Middle frontal gyrus (tissue), 1 donor: Measurements from ENCODE around the gene TDRKH.
"Not testable (repeated sequence)": the region's sequence is repeated elsewhere in the genome, so short reads cannot be mapped to it uniquely, and the experiment has no call there.

Experiments
- DNase-seq: peaks from one replicate; pipeline ENCODE4 v3.0.0-alpha.2; 2015; ENCODE audit warnings: low spot score; ENCODE audit errors: extremely low spot score

TDRKH gene

GRCh38 chr1:151803164-151803563 lies 12.9 kb upstream of the TDRKH start:
- DNase-seq = no peak

- DNase-seq = no peak
These were observed 12.1 kb upstream of the TDRKH start for GRCh38 chr1:151802372-151802771.

- no peak for DNase-seq
These were observed 11.5 kb upstream of the TDRKH start for GRCh38 chr1:151801846-151802245.

GRCh38 chr1:151801310-151801820 lies 11.1 kb upstream of the TDRKH start:
- no peak for DNase-seq

GRCh38 chr1:151800830-151801229 lies 10.5 kb upstream of the TDRKH start:
- no peak for DNase-seq

GRCh38 chr1:151799179-151800022 lies 9.1 kb upstream of the TDRKH start:
- DNase-seq = peak; percentile 8

- no peak for DNase-seq
These were observed 8.3 kb upstream of the TDRKH start for GRCh38 chr1:151798571-151798970.

- DNase-seq = no peak
These were observed 796 bp upstream of the TDRKH start for GRCh38 chr1:151790940-151791651.

- no peak for DNase-seq
These were observed 2.6 kb downstream of the TDRKH start for GRCh38 chr1:151787689-151788088.

GRCh38 chr1:151783796-151784195 lies 6.5 kb downstream of the TDRKH start:
- DNase-seq = no peak

GRCh38 chr1:151782741-151783140 lies 7.6 kb downstream of the TDRKH start:
- no peak for DNase-seq

- not testable (repeated sequence) for DNase-seq
These were observed 8.3 kb downstream of the TDRKH start for GRCh38 chr1:151782026-151782425.

GRCh38 chr1:151780736-151781135 lies 9.6 kb downstream of the TDRKH start:
- not testable (repeated sequence) for DNase-seq

GRCh38 chr1:151779852-151780251 lies 10.4 kb downstream of the TDRKH start:
- no peak for DNase-seq

GRCh38 chr1:151777317-151777716 lies 13.0 kb downstream of the TDRKH start:
- no peak for DNase-seq

GRCh38 chr1:151776665-151777062 lies 13.6 kb downstream of the TDRKH start:
- DNase-seq = no peak

- no peak for DNase-seq
These were observed 14.2 kb downstream of the TDRKH start for GRCh38 chr1:151775894-151776664.

- DNase-seq = no peak
These were observed 15.9 kb downstream of the TDRKH start for GRCh38 chr1:151774256-151774922.

GRCh38 chr1:151773702-151774101 lies 16.6 kb downstream of the TDRKH start:
- no peak for DNase-seq

- not testable (repeated sequence) for DNase-seq
These were observed 21.0 kb downstream of the TDRKH start for GRCh38 chr1:151769270-151769669.
